SH-SY5Y (cell line): Measurements from ENCODE around the gene TBC1D22A.

ENCODE experiments used
- GATA2 ChIP-seq: IDR thresholded peaks from 2 replicates; pipeline ENCODE4 v1.6.1; 2011; ENCODE audit warnings: mild to moderate bottlenecking, low read depth, low read length
- GATA3 ChIP-seq: IDR thresholded peaks from 2 replicates; pipeline ENCODE4 v1.6.1; 2011; ENCODE audit warnings: low read depth, mild to moderate bottlenecking, low read length, moderate library complexity

Gene TBC1D22A

GRCh38 chr22:47116426-47117341 lies 354.2 kb downstream of the TBC1D22A start:
- no peak for TF ChIP-seq GATA2
- no peak for TF ChIP-seq GATA3

GRCh38 chr22:47119181-47119580 lies 356.7 kb downstream of the TBC1D22A start:
- no peak for TF ChIP-seq GATA2
- TF ChIP-seq GATA3, result no peak

GRCh38 chr22:47120399-47120798 lies 357.9 kb downstream of the TBC1D22A start:
- TF ChIP-seq GATA3 (no peak), GATA2 (no peak)

GRCh38 chr22:47121791-47122190 lies 359.3 kb downstream of the TBC1D22A start:
- no peak for TF ChIP-seq GATA2
- no peak for TF ChIP-seq GATA3

GRCh38 chr22:47122441-47123000 lies 360.1 kb downstream of the TBC1D22A start:
- TF ChIP-seq GATA2 (no peak), GATA3 (no peak)

GRCh38 chr22:47123006-47123826 lies 360.8 kb downstream of the TBC1D22A start:
- TF ChIP-seq GATA2, result no peak
- no peak for TF ChIP-seq GATA3

- no peak for TF ChIP-seq GATA2
- TF ChIP-seq GATA3, result no peak
Measured at GRCh38 chr22:47123827-47124442, 361.5 kb downstream of the TBC1D22A start.

GRCh38 chr22:47124451-47124881 lies 362.0 kb downstream of the TBC1D22A start:
- TF ChIP-seq GATA3, result no peak
- no peak for TF ChIP-seq GATA2

- TF ChIP-seq GATA2 (no peak), GATA3 (no peak)
Measured at GRCh38 chr22:47124961-47125360, 362.5 kb downstream of the TBC1D22A start.

GRCh38 chr22:47125603-47126002 lies 363.2 kb downstream of the TBC1D22A start:
- no peak for TF ChIP-seq GATA2
- TF ChIP-seq GATA3, result no peak

- no peak for TF ChIP-seq GATA2
- TF ChIP-seq GATA3, result no peak
Measured at GRCh38 chr22:47126344-47126811, 363.9 kb downstream of the TBC1D22A start.

GRCh38 chr22:47127441-47127871 lies 365.0 kb downstream of the TBC1D22A start:
- TF ChIP-seq GATA2, result no peak
- no peak for TF ChIP-seq GATA3

GRCh38 chr22:47128216-47128615 lies 365.8 kb downstream of the TBC1D22A start:
- TF ChIP-seq GATA2 (no peak), GATA3 (no peak)

- TF ChIP-seq GATA2 (no peak), GATA3 (no peak)
Measured at GRCh38 chr22:47128622-47129215, 366.3 kb downstream of the TBC1D22A start.
